Lower leg skin (tissue), 3 donors: ENCODE measurements around the gene SLC22A23.

Source experiments
- CTCF ChIP-seq, 3 donors: fragments of 450-650 bp; IDR thresholded peaks; one replicate each; pipeline ENCODE4 v1.5.1; 2016; ENCODE audit warnings: antibody characterized with exemption in 3 of 3, mild to moderate bottlenecking in 3 of 3, moderate library complexity in 2 of 3
- POLR2A ChIP-seq, 2 donors: fragments of 450-650 bp; IDR thresholded peaks; one replicate each; pipeline ENCODE4 v1.6.1; 2016 to 2017; ENCODE audit warnings: antibody characterized with exemption in 2 of 2, mild to moderate bottlenecking in 1 of 2, moderate library complexity in 1 of 2

GRCh38 chr6:3358413-3359100, 98.3 kb downstream of the SLC22A23 start:
- TF ChIP-seq CTCF (IDR thresholded peaks at IDR 0.05) (no peak), POLR2A (IDR thresholded peaks at IDR 0.05) (no peak)
